Mesenchymal stem cell (in vitro differentiated cells and primary cell): ENCODE data around the gene ZKSCAN3.

Experiments
- DNase-seq: peaks from one replicate; pipeline ENCODE4 v3.0.0-alpha.2; 2013
- H2AFZ ChIP-seq: one replicate; pipeline ENCODE4 v1.6.1; 2013; ENCODE audit warnings: low read depth, mild to moderate bottlenecking, control low read depth, inconsistent platforms, low read length, moderate library complexity
- H2AK5ac ChIP-seq: 2 replicates; pipeline ENCODE4 v1.6.1; 2013; ENCODE audit warnings: low read length, moderate library complexity, mild to moderate bottlenecking, inconsistent platforms; ENCODE audit not compliant: severe bottlenecking
- H2BK120ac ChIP-seq: one replicate; pipeline ENCODE4 v1.6.1; 2013; ENCODE audit warnings: low read depth, mild to moderate bottlenecking, inconsistent platforms, low read length, moderate library complexity
- H2BK12ac ChIP-seq, 2 experiments: one replicate each; pipeline ENCODE4 v1.6.1; 2013; ENCODE audit warnings: inconsistent platforms in 2 of 2, low read length in 2 of 2, mild to moderate bottlenecking in 2 of 2, moderate library complexity in 2 of 2, control low read depth in 1 of 2
- H2BK15ac ChIP-seq: one replicate; pipeline ENCODE4 v1.6.1; 2013; ENCODE audit warnings: mild to moderate bottlenecking, low read depth, inconsistent platforms; ENCODE audit not compliant: poor library complexity, severe bottlenecking
- H2BK5ac ChIP-seq: 2 replicates; pipeline ENCODE4 v1.6.1; 2013; ENCODE audit warnings: low read depth, mild to moderate bottlenecking, low read length, control low read depth, inconsistent platforms; ENCODE audit not compliant: poor library complexity, severe bottlenecking
- H3K14ac ChIP-seq, 2 experiments: one replicate each; pipeline ENCODE4 v1.6.1; 2013; ENCODE audit warnings: inconsistent platforms in 2 of 2, low read length in 2 of 2, control low read depth in 1 of 2, mild to moderate bottlenecking in 1 of 2, moderate library complexity in 1 of 2
- H3K18ac ChIP-seq, 2 experiments: one replicate each; pipeline ENCODE4 v1.6.1; 2013; ENCODE audit warnings: inconsistent platforms in 2 of 2, low read length in 2 of 2, control low read depth in 1 of 2, low read depth in 1 of 2, mild to moderate bottlenecking in 1 of 2
- H3K23ac ChIP-seq, 2 experiments: one replicate each; pipeline ENCODE4 v1.6.1; 2013; ENCODE audit warnings: inconsistent platforms in 2 of 2, low read length in 2 of 2, mild to moderate bottlenecking in 2 of 2, moderate library complexity in 2 of 2, control low read depth in 1 of 2
- H3K27ac ChIP-seq: 2 replicates; pipeline ENCODE4 v1.5.1; 2013; ENCODE audit warnings: mild to moderate bottlenecking, moderate library complexity, low read length, control low read depth, inconsistent platforms; ENCODE audit not compliant: poor library complexity, severe bottlenecking
- H3K27me3 ChIP-seq, 2 experiments: 2 replicates each; pipeline versions ENCODE4 v1.6.1 to v1.7.0; 2013; ENCODE audit warnings: low read length in 2 of 2, mild to moderate bottlenecking in 2 of 2, moderate library complexity in 2 of 2, control low read depth in 1 of 2, inconsistent platforms in 1 of 2; ENCODE audit not compliant: control insufficient read depth in 1 of 2, insufficient read depth in 1 of 2
- H3K36me3 ChIP-seq, 2 experiments: 2 replicates each; pipeline versions ENCODE4 v1.6.1 to v1.7.0; 2013; ENCODE audit warnings: low read length in 2 of 2, control low read depth in 1 of 2, inconsistent platforms in 1 of 2, low read depth in 1 of 2, mild to moderate bottlenecking in 1 of 2; ENCODE audit not compliant: insufficient read depth in 2 of 2, control insufficient read depth in 1 of 2
- H3K4ac ChIP-seq, 2 experiments: one replicate each; pipeline ENCODE4 v1.6.1; 2013; ENCODE audit warnings: inconsistent platforms in 2 of 2, low read length in 2 of 2, mild to moderate bottlenecking in 2 of 2, moderate library complexity in 2 of 2, control low read depth in 1 of 2, low read depth in 1 of 2
- H3K4me1 ChIP-seq: 2 replicates; pipeline ENCODE4 v1.6.1; 2013; ENCODE audit warnings: low read depth, low read length, control low read depth; ENCODE audit not compliant: control insufficient read depth, insufficient read depth
- H3K4me2 ChIP-seq: 2 replicates; pipeline ENCODE4 v1.6.1; 2013; ENCODE audit warnings: low read length, mild to moderate bottlenecking, inconsistent platforms; ENCODE audit not compliant: poor library complexity, severe bottlenecking
- H3K4me3 ChIP-seq, 2 experiments: 2 replicates each; pipeline versions ENCODE4 v1.5.1 to v1.7.0; 2013; ENCODE audit warnings: low read length in 2 of 2, mild to moderate bottlenecking in 2 of 2, control low read depth in 1 of 2, low read depth in 1 of 2; ENCODE audit not compliant: insufficient read depth in 1 of 2
- H3K79me1 ChIP-seq: replicated peaks from 2 replicates; pipeline ENCODE4 v1.6.1; 2013; ENCODE audit warnings: mild to moderate bottlenecking, control low read depth, low read length, inconsistent platforms; ENCODE audit not compliant: poor library complexity, severe bottlenecking
- H3K9ac ChIP-seq: 2 replicates; pipeline ENCODE4 v1.7.0; 2013; ENCODE audit warnings: mild to moderate bottlenecking, low read length, moderate library complexity
- H3K9me3 ChIP-seq: 2 replicates; pipeline ENCODE4 v1.7.0; 2013; ENCODE audit warnings: mild to moderate bottlenecking, low read length; ENCODE audit not compliant: control insufficient read depth
- H4K8ac ChIP-seq: one replicate; pipeline ENCODE4 v1.6.1; 2013; ENCODE audit warnings: inconsistent platforms, mild to moderate bottlenecking, low read length, moderate library complexity
- H4K91ac ChIP-seq: one replicate; pipeline ENCODE4 v1.6.1; 2013; ENCODE audit warnings: mild to moderate bottlenecking, low read length, inconsistent platforms
- WGBS: methylation state at CpG from one replicate; pipeline ENCODE4 v1.1.7; 2013; ENCODE audit warnings: mixed read lengths; 5-methylcytosine and 5-hydroxymethylcytosine counted together

Gene ZKSCAN3

GRCh38 chr6:28380381-28380780, 30.6 kb downstream of the ZKSCAN3 start:
- no peak overlapping the region for H3K27ac ChIP-seq
- no peak overlapping the region for H2BK5ac ChIP-seq
- no peak overlapping the region for H3K4ac ChIP-seq
- H4K91ac ChIP-seq: no peak overlapping the region
- peaks cover 1% of the 10 kb centered on the region for H3K4me1 ChIP-seq
- 100% methylated on average over 2 of the region's 2 CpGs for WGBS
- no peak overlapping the region for H3K18ac ChIP-seq
- H3K23ac ChIP-seq: no peak overlapping the region
- peaks cover 4 to 58% of the 10 kb centered on the region in 2 experiments for H3K36me3 ChIP-seq
- H2BK15ac ChIP-seq: no peak overlapping the region
- peaks cover 22% of the 10 kb centered on the region for H3K79me1 ChIP-seq
- H4K8ac ChIP-seq: no peak overlapping the region
- no peak overlapping the region for H2BK12ac ChIP-seq
- H3K9ac ChIP-seq: no peak overlapping the region
- no peak overlapping the region for H2BK120ac ChIP-seq
- H2AK5ac ChIP-seq: no peak overlapping the region
- H3K27me3 ChIP-seq: no peaks in the 10 kb centered on the region
- no peak overlapping the region for H3K4me2 ChIP-seq
- H3K14ac ChIP-seq: no peak overlapping the region
- peaks cover 24% of the 10 kb centered on the region for H3K9me3 ChIP-seq
- DNase-seq: peak; percentile 41
- no peak overlapping the region for H2AFZ ChIP-seq
- H3K4me3 ChIP-seq: peak overlapping the region in 1 of 2 experiments; percentile 8

- WGBS: 23% methylated on average over 31 of the region's 31 CpGs
- peak overlapping the region; percentile 86 for H3K9ac ChIP-seq
These were observed 33.7 kb downstream of the ZKSCAN3 start for GRCh38 chr6:28383235-28384142.

GRCh38 chr6:28384143-28384533, 34.4 kb downstream of the ZKSCAN3 start:
- Histone ChIP-seq H2AK5ac (no peak overlapping the region), H3K4ac (peak overlapping the region in 1 of 2 experiments; percentile 15), H2BK120ac (no peak overlapping the region), H4K91ac (no peak overlapping the region), H3K79me1 (peaks cover 27% of the 10 kb centered on the region), H3K4me1 (peaks cover 1% of the 10 kb centered on the region), H3K36me3 (peaks cover 8 to 67% of the 10 kb centered on the region in 2 experiments), H4K8ac (no peak overlapping the region), H2BK12ac (no peak overlapping the region), H3K9ac (no peak overlapping the region), H3K9me3 (peaks cover 11% of the 10 kb centered on the region), H3K4me2 (no peak overlapping the region), H3K27ac (no peak overlapping the region), H3K4me3 (no peak overlapping the region), H3K18ac (no peak overlapping the region), H3K14ac (no peak overlapping the region), H2BK15ac (no peak overlapping the region), H3K27me3 (no peaks in the 10 kb centered on the region), H2AFZ (no peak overlapping the region), H2BK5ac (no peak overlapping the region), H3K23ac (no peak overlapping the region)
- DNase-seq: no peak
- WGBS: 100% methylated on average over 1 of the region's 2 CpGs

More at GRCh38 chr6:28383235-28384142, 33.7 kb downstream of the ZKSCAN3 start:
- Histone ChIP-seq H2AFZ (no peak overlapping the region), H3K4me2 (peak overlapping the region; percentile 71), H2BK15ac (peak overlapping the region; percentile 69), H3K9me3 (peaks cover 18% of the 10 kb centered on the region), H2AK5ac (no peak overlapping the region), H3K4me1 (peaks cover 1% of the 10 kb centered on the region), H2BK12ac (no peak overlapping the region), H3K4ac (peak overlapping the region in 1 of 2 experiments; percentile 81), H3K79me1 (peaks cover 24% of the 10 kb centered on the region), H4K8ac (peak overlapping the region; percentile 98), H3K27ac (peak overlapping the region; percentile 76), H2BK120ac (peak overlapping the region; percentile 34), H3K14ac (peak overlapping the region in 1 of 2 experiments; percentile 53), H2BK5ac (no peak overlapping the region), H3K36me3 (peaks cover 8 to 66% of the 10 kb centered on the region in 2 experiments), H3K27me3 (no peaks in the 10 kb centered on the region), H3K18ac (peak overlapping the region; percentile 71 to 94), H3K23ac (no peak overlapping the region), H4K91ac (peak overlapping the region; percentile 39), H3K4me3 (peak overlapping the region; percentile 62 to 75)
- DNase-seq: peak; percentile 92

- H3K4ac ChIP-seq: no peak overlapping the region
- no peak overlapping the region for H2BK12ac ChIP-seq
- no peaks in the 10 kb centered on the region for H3K4me1 ChIP-seq
- WGBS: 97% methylated on average over 4 of the region's 8 CpGs
- H2BK5ac ChIP-seq: no peak overlapping the region
- H3K27ac ChIP-seq: no peak overlapping the region
- H3K4me3 ChIP-seq: no peak overlapping the region
- no peaks in the 10 kb centered on the region for H3K9me3 ChIP-seq
- no peak overlapping the region for H3K14ac ChIP-seq
- H2BK15ac ChIP-seq: no peak overlapping the region
- peaks cover 27% of the 10 kb centered on the region for H3K79me1 ChIP-seq
- H3K23ac ChIP-seq: no peak overlapping the region
- H3K18ac ChIP-seq: no peak overlapping the region
- no peak overlapping the region for H4K91ac ChIP-seq
- H3K36me3 ChIP-seq: peaks cover 14 to 79% of the 10 kb centered on the region in 2 experiments
- H3K4me2 ChIP-seq: no peak overlapping the region
- no peak overlapping the region for H3K9ac ChIP-seq
- H2AK5ac ChIP-seq: no peak overlapping the region
- H4K8ac ChIP-seq: no peak overlapping the region
- H3K27me3 ChIP-seq: no peaks in the 10 kb centered on the region
- H2BK120ac ChIP-seq: no peak overlapping the region
- no peak for DNase-seq
- no peak overlapping the region for H2AFZ ChIP-seq
These were observed 40.9 kb downstream of the ZKSCAN3 start for GRCh38 chr6:28390688-28391087.
